ENCODE measurements around the gene RNF220. TPM values are rescaled to one million over a fixed set of nuclear protein-coding genes. Genes with fewer than 3 reads are reported as not detected.

RNF220 gene
- total and polyA plus RNA-seq, 2 experiments from 2014 or later, result 47.4 to 123 TPM

DNA sequence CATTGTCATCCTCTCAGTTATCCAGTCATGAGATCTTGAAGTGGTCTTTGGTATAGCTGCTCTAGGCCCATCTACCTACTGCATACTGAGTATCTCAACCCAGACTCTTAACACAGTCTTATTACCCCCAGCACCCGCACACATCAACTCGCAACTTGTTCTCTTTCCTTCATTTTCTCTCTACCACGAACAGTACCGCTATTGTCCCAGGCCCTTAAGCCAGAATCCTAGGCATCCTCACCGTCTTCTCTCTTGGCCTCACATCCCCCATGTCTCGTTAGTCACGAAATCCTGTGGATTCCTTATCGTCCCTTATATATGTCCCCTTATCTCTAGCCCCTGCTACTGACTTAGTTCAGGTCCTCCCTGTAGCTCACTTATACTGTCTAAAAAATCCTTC, 142.8 kb downstream of the RNF220 start:
- in situ Hi-C loops (cut with MboI), result no loop called here
- H3K4me1 ChIP-seq (ENCODE audit: insufficient read depth), result no peaks in the 10 kb centered on the region
- H2AFZ ChIP-seq, result no peak overlapping the region
- no peaks in the 10 kb centered on the region for H3K79me2 ChIP-seq (ENCODE audit: insufficient read depth)
- TF ChIP-seq EZH2phosphoT487 (IDR thresholded peaks at IDR 0.05; ENCODE audit: insufficient read depth, low read depth), result no peak
- no peak for TF ChIP-seq EZH2 (IDR thresholded peaks at IDR 0.05; ENCODE audit: insufficient read depth, poor library complexity, severe bottlenecking)
- no peaks in the 10 kb centered on the region for H4K20me1 ChIP-seq (ENCODE audit: insufficient read depth)
- H3K9ac ChIP-seq, result no peak overlapping the region
- H3K9me2 ChIP-seq (ENCODE audit: insufficient read depth), result no peaks in the 10 kb centered on the region
- no peak overlapping the region for H3K4me3 ChIP-seq
- 59 to 70% methylated on average over 8 of the region's 8 CpGs for WGBS, 2 experiments (ENCODE audit: low coverage in 1 of 2, low lambda C conversion rate in 2 of 2, missing lambda C conversion rate in 2 of 2)
- H3K4me2 ChIP-seq (ENCODE audit: unreplicated experiment), result no peak overlapping the region
- H3K36me3 ChIP-seq (ENCODE audit: low read depth), result no peaks in the 10 kb centered on the region
- H3K9me3 ChIP-seq (ENCODE audit: low read depth), result no peaks in the 10 kb centered on the region
- H3K27me3 ChIP-seq (replicated peaks; ENCODE audit: insufficient read depth), result peaks cover 61% of the 10 kb centered on the region
- no peaks in the 10 kb centered on the region for H3F3A ChIP-seq (ENCODE audit: insufficient read depth)
- H3K27ac ChIP-seq, result no peak overlapping the region
- DNase-seq, result no peak

DNA sequence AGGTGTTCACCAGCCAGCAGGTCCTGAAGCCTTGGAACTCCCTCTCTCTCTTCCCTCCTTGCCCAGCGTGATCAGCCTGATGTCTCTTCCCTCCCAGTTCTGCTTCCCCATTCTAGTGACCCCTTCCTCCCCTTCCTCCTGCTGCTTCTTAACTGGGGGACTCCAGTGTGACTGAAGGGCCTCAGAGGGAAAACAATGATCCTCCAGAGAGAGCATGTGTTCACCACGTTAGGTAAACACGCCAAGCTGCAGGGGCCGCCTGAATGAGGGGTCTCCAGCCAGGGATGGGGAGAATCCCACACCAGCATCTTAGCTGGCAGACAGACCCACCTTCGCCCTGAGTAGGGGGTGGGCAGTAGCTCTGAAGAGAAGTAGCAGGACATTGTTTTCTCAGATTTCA, 144.5 kb downstream of the RNF220 start:
- Histone ChIP-seq H4K20me1 (ENCODE audit: insufficient read depth) (no peaks in the 10 kb centered on the region), H3K27ac (no peak overlapping the region), H3K9ac (no peak overlapping the region), H3K36me3 (ENCODE audit: low read depth) (no peaks in the 10 kb centered on the region), H2AFZ (no peak overlapping the region), H3K4me3 (no peak overlapping the region), H3K27me3 (replicated peaks; ENCODE audit: insufficient read depth) (peaks cover 48% of the 10 kb centered on the region), H3K9me3 (ENCODE audit: low read depth) (no peaks in the 10 kb centered on the region), H3K4me2 (ENCODE audit: unreplicated experiment) (no peak overlapping the region), H3K79me2 (ENCODE audit: insufficient read depth) (no peaks in the 10 kb centered on the region), H3K9me2 (ENCODE audit: insufficient read depth) (no peaks in the 10 kb centered on the region), H3K4me1 (ENCODE audit: insufficient read depth) (0 out of 2 replicates have a peak, but pooled peaks cover 11% of the 10 kb centered on the region), H3F3A (ENCODE audit: insufficient read depth) (peaks cover 3% of the 10 kb centered on the region; the same call in 1 of the 2 replicates)
- TF ChIP-seq EZH2 (IDR thresholded peaks at IDR 0.05; ENCODE audit: insufficient read depth, poor library complexity, severe bottlenecking) (no peak), EZH2phosphoT487 (IDR thresholded peaks at IDR 0.05; ENCODE audit: insufficient read depth, low read depth) (no peak)
- in situ Hi-C loops (cut with MboI), result no loop called here
- no peak for DNase-seq
- 14 to 19% methylated on average over 5 of the region's 5 CpGs for WGBS, 2 experiments (ENCODE audit: low coverage in 1 of 2, low lambda C conversion rate in 2 of 2, missing lambda C conversion rate in 2 of 2)

DNA sequence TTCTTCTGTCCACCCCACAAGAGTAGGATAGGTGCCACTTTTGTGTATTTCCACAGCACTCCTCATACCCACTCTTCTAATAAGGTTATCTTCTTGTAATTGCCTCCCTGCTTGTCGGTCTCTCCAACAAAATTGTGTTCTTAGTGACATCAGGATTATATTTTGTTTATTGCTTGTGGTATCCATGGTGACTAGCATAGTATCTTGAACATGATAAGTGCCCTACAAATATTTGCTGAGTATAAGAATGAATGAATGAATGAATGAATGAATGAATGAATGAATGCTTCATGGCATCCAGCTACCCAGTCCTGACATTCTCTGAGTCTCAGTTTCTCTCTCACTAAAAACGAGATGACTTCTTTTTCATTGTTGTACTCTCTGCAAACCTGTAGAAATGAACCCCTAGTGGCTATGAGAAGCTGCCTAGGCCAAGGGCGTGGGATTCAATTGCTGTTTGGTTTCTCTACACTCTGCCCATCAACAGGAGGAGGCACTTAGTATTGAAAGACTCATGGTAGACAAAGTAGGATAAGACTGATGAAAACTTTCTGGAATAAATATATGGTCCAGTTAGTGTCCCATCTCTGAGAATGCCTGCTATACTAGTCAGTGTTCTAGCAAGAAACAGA, 148.2 kb downstream of the RNF220 start:
- Histone ChIP-seq H3K9me3 (ENCODE audit: low read depth) (no peaks in the 10 kb centered on the region), H3K9me2 (ENCODE audit: insufficient read depth) (no peaks in the 10 kb centered on the region), H4K20me1 (ENCODE audit: insufficient read depth) (no peaks in the 10 kb centered on the region), H3K27ac (no peak overlapping the region), H3K4me2 (ENCODE audit: unreplicated experiment) (no peak overlapping the region), H3K9ac (no peak overlapping the region), H3K36me3 (ENCODE audit: low read depth) (no peaks in the 10 kb centered on the region), H3F3A (ENCODE audit: insufficient read depth) (peaks cover 3% of the 10 kb centered on the region; the same call in 1 of the 2 replicates), H3K4me3 (no peak overlapping the region), H2AFZ (no peak overlapping the region), H3K4me1 (ENCODE audit: insufficient read depth) (0 out of 2 replicates have a peak, but pooled peaks cover 11% of the 10 kb centered on the region), H3K79me2 (ENCODE audit: insufficient read depth) (no peaks in the 10 kb centered on the region), H3K27me3 (replicated peaks; ENCODE audit: insufficient read depth) (peaks cover 21% of the 10 kb centered on the region)
- in situ Hi-C loops (cut with MboI), result no loop called here
- peak; percentile 4 for DNase-seq
- TF ChIP-seq EZH2phosphoT487 (IDR thresholded peaks at IDR 0.05; ENCODE audit: insufficient read depth, low read depth), result no peak
- no peak for TF ChIP-seq EZH2 (IDR thresholded peaks at IDR 0.05; ENCODE audit: insufficient read depth, poor library complexity, severe bottlenecking)
- 67 to 70% methylated on average over 3 of the region's 3 CpGs for WGBS, 2 experiments (ENCODE audit: low coverage in 1 of 2, low lambda C conversion rate in 2 of 2, missing lambda C conversion rate in 2 of 2)

GRCh38 chr1:44553771-44554170, 148.7 kb downstream of the RNF220 start:
- H3K36me3 ChIP-seq (ENCODE audit: low read depth), result no peaks in the 10 kb centered on the region
- no peaks in the 10 kb centered on the region for H3K79me2 ChIP-seq (ENCODE audit: insufficient read depth)
- H3K4me3 ChIP-seq, result no peak overlapping the region
- no peak overlapping the region for H2AFZ ChIP-seq
- peaks cover 3% of the 10 kb centered on the region; the same call in 1 of the 2 replicates for H3F3A ChIP-seq (ENCODE audit: insufficient read depth)
- no peak for TF ChIP-seq EZH2 (IDR thresholded peaks at IDR 0.05; ENCODE audit: insufficient read depth, poor library complexity, severe bottlenecking)
- TF ChIP-seq EZH2phosphoT487 (IDR thresholded peaks at IDR 0.05; ENCODE audit: insufficient read depth, low read depth), result no peak
- H3K9me3 ChIP-seq (ENCODE audit: low read depth), result no peaks in the 10 kb centered on the region
- DNase-seq, result peak; percentile 76
- WGBS, 2 experiments (ENCODE audit: low coverage in 1 of 2, low lambda C conversion rate in 2 of 2, missing lambda C conversion rate in 2 of 2), result 42 to 44% methylated on average over 6 of the region's 6 CpGs
- H3K4me2 ChIP-seq (ENCODE audit: unreplicated experiment), result no peak overlapping the region
- H3K27me3 ChIP-seq (replicated peaks; ENCODE audit: insufficient read depth), result peaks cover 21% of the 10 kb centered on the region
- H4K20me1 ChIP-seq (ENCODE audit: insufficient read depth), result no peaks in the 10 kb centered on the region
- H3K9ac ChIP-seq, result no peak overlapping the region
- H3K9me2 ChIP-seq (ENCODE audit: insufficient read depth), result no peaks in the 10 kb centered on the region
- no peak overlapping the region for H3K27ac ChIP-seq
- H3K4me1 ChIP-seq (ENCODE audit: insufficient read depth), result 0 out of 2 replicates have a peak, but pooled peaks cover 11% of the 10 kb centered on the region
- in situ Hi-C loops (cut with MboI), result no loop called here
